HUES48 (cell line): ENCODE results near the gene PPFIBP2.

Experiments used
- H3K27ac ChIP-seq: one replicate; pipeline ENCODE4 v1.7.0; 2013; ENCODE audit warnings: low read depth, low read length, inconsistent platforms
- H3K27me3 ChIP-seq: 2 replicates; pipeline ENCODE4 v1.6.1; 2013; ENCODE audit warnings: mild to moderate bottlenecking, low read length; ENCODE audit not compliant: control insufficient read depth, insufficient read depth
- H3K36me3 ChIP-seq: 2 replicates; pipeline ENCODE4 v1.6.1; 2013; ENCODE audit warnings: low read length; ENCODE audit not compliant: control insufficient read depth, insufficient read depth
- H3K4me1 ChIP-seq: 2 replicates; pipeline ENCODE4 v1.6.1; 2013; ENCODE audit warnings: mild to moderate bottlenecking, low read length; ENCODE audit not compliant: control insufficient read depth, insufficient read depth
- H3K4me3 ChIP-seq: 2 replicates; pipeline ENCODE4 v1.5.1; 2013; ENCODE audit warnings: mild to moderate bottlenecking, low read depth, low read length
- H3K9ac ChIP-seq: 2 replicates; pipeline ENCODE4 v1.6.1; 2013; ENCODE audit warnings: mild to moderate bottlenecking, low read depth, low read length, moderate library complexity
- H3K9me3 ChIP-seq: 2 replicates; pipeline ENCODE4 v1.6.1; 2013; ENCODE audit warnings: low read length; ENCODE audit not compliant: control insufficient read depth, insufficient read depth

Gene PPFIBP2

DNA sequence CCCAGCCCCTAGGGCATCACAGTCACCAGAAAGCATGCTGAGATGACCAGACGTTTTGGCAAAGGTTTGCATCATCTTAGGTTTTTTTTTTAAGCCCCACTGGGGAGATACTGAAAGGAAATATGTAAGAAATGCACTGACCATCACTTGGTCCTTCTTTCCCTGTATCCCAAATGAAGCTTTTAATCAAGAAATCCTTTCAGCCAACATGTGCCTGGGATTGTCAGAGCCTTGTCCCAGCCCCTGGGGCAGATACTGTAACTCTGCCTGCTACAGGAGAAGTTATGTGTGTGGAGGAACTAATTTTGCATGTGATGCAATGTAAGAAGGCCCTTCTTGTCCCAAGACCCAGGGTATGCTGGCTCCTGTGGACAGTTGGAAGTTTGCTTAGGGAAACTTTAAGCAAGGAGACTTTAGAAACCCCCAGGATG lies 65.6 kb downstream of the PPFIBP2 start:
- no peak overlapping the region for H3K9ac ChIP-seq
- no peak overlapping the region for H3K4me3 ChIP-seq
- H3K27me3 ChIP-seq = no peaks in the 10 kb centered on the region
- peaks cover 38% of the 10 kb centered on the region for H3K4me1 ChIP-seq
- no peaks in the 10 kb centered on the region for H3K9me3 ChIP-seq
- no peak overlapping the region for H3K27ac ChIP-seq
- H3K36me3 ChIP-seq = no peaks in the 10 kb centered on the region

DNA sequence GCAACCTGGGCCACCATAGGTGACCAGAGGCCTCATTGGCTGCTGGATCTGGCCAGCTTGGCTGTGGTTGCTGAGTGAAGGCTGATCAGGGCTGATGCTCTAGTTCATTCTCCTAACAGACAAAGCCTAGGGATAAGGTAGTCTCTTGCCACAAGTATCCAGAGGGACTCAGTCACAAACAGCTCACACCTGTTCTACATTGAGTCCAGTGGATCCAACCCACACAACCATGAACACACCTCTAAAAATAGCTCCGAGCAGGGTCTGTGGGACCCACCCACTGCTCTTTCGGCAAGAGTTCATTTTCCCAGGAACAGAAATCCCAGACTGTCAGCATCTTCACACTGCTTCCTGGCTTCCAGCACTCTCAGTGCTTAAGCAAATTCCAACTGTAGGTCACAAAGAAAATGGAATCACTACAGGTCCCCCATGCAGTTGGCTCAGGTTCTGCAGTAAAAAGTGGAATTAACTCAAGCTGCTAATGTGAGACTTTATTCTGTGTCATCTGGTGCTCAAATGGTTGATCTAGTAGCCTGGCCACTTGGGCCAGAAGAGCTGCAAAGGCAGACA lies 67.3 kb downstream of the PPFIBP2 start:
- Histone ChIP-seq H3K9ac (no peak overlapping the region), H3K4me3 (no peak overlapping the region), H3K36me3 (no peaks in the 10 kb centered on the region), H3K27me3 (no peaks in the 10 kb centered on the region), H3K4me1 (peaks cover 23% of the 10 kb centered on the region), H3K27ac (no peak overlapping the region), H3K9me3 (no peaks in the 10 kb centered on the region)

DNA sequence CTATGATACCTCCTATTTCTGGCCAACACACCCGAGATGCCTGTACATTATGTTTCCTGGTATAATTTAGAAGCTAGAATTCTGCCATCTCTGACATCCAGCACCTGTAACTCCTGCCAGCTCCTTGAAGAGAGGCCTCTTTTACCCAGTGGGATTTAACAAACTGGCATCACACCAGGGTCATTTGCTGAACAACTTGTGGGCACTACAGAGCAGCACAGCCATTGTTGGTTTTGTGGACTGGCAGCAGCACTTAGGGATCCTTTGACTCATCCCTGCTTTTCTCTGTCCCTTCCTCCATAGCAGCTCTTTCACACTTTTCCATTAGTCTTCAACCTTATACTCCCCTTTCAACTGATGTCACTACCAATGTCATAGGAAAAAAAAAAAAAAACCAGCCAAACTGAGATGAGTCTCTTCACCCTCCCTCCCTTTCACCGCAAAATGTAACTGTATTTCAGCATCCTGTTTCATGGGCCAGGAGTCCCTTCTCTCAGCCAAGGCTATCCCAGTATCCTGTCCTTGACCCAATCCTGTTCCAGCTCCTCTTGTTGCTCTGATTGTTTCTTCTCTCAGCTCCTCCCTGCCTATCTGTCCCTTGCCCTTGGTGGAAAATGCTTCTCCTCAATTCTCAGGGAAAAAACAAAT lies 68.7 kb downstream of the PPFIBP2 start:
- Histone ChIP-seq H3K9me3 (no peaks in the 10 kb centered on the region), H3K27ac (no peak overlapping the region), H3K4me1 (peaks cover 13% of the 10 kb centered on the region), H3K36me3 (no peaks in the 10 kb centered on the region), H3K4me3 (no peak overlapping the region), H3K27me3 (no peaks in the 10 kb centered on the region), H3K9ac (no peak overlapping the region)

DNA sequence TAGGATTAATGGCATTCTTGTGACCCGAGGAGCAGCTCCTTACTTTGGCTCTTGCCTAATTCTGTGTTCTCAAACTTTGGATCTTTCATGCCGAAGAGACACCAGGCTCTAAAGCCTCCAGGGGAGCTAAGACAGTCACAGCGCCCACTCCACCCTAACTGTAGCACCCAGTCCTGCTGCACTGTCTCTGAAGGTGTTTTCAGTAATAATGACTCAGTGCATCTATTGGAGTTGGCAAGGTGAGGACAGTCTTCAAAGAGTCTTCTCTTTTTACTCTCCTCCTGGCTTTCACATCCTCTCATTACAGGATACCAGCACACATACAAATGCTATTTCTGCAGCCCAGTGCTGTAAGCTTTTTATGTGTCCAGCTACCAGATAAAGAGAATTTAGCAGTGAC lies 69.4 kb downstream of the PPFIBP2 start:
- no peak overlapping the region for H3K4me3 ChIP-seq
- no peaks in the 10 kb centered on the region for H3K36me3 ChIP-seq
- peaks cover 5% of the 10 kb centered on the region for H3K4me1 ChIP-seq
- no peak overlapping the region for H3K9ac ChIP-seq
- no peak overlapping the region for H3K27ac ChIP-seq
- H3K27me3 ChIP-seq = no peaks in the 10 kb centered on the region
- H3K9me3 ChIP-seq = no peaks in the 10 kb centered on the region

DNA sequence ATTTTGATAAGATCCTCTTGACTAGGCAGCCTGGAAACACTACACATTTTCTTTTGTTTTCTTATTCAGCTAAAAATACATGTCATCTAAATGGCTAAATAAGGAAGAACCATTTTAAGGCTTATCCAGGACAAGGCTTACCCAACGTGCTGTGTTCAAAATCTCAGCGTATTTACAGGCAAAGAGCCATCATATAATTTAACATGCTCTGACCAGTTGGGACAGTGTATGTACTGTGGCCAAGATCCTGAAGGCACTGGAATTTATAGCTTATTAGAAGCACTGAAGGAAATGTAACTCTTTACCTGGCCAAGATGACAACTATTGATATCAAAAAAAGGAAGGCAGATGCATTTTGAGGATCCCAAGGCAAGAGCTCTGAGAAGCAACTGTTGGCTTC lies 71.1 kb downstream of the PPFIBP2 start:
- H3K9ac ChIP-seq = no peak overlapping the region
- no peaks in the 10 kb centered on the region for H3K27me3 ChIP-seq

DNA sequence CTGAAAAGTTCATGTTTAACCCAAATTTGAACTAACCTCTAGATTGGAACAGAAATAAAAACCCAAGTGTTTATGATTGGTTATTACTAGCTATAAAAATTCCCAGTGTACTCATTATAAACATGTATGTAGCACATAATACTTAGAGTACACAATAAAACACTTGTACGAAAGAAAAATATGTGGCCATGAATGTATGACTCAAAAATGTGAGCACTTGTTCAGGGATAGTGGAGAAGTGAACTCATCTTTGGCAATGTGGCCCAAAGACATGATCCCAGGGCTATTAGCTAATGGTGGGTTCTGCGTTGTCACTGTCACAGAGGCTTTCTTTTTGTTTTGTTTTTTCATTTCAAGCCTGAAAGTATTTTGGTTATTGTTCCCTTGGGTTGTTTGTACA lies 72.0 kb downstream of the PPFIBP2 start:
- H3K27ac ChIP-seq = no peak overlapping the region
- H3K9ac ChIP-seq = no peak overlapping the region
- no peaks in the 10 kb centered on the region for H3K4me1 ChIP-seq
- no peaks in the 10 kb centered on the region for H3K27me3 ChIP-seq
- no peak overlapping the region for H3K4me3 ChIP-seq
- H3K9me3 ChIP-seq = no peaks in the 10 kb centered on the region
- H3K36me3 ChIP-seq = no peaks in the 10 kb centered on the region

More for the DNA sequence above, 71.1 kb downstream of the PPFIBP2 start:
- Histone ChIP-seq H3K9me3 (no peaks in the 10 kb centered on the region), H3K27ac (no peak overlapping the region), H3K36me3 (no peaks in the 10 kb centered on the region), H3K4me1 (no peaks in the 10 kb centered on the region), H3K4me3 (no peak overlapping the region)

DNA sequence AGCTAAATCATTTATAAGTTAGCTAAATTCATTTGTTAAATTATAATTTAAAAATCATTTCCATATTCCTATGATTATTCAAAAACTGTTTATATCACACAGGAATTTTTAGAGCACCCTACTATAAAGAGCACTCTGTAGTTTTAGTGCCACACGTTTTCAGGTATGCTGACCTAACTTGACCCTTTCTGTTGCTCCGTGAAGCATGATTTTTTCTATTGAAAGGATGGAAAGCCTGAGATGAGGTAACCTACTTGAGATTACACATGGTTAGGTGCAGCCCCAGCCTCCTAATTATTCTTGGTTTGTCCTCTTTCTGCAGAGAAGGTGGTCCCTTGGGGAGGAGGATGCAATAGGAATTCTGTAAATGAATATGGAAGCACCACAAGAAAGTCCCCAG lies 72.6 kb downstream of the PPFIBP2 start:
- H3K4me1 ChIP-seq = no peaks in the 10 kb centered on the region
- no peak overlapping the region for H3K9ac ChIP-seq
- no peaks in the 10 kb centered on the region for H3K27me3 ChIP-seq
- H3K4me3 ChIP-seq = no peak overlapping the region
- H3K36me3 ChIP-seq = no peaks in the 10 kb centered on the region
- no peak overlapping the region for H3K27ac ChIP-seq
- H3K9me3 ChIP-seq = no peaks in the 10 kb centered on the region

DNA sequence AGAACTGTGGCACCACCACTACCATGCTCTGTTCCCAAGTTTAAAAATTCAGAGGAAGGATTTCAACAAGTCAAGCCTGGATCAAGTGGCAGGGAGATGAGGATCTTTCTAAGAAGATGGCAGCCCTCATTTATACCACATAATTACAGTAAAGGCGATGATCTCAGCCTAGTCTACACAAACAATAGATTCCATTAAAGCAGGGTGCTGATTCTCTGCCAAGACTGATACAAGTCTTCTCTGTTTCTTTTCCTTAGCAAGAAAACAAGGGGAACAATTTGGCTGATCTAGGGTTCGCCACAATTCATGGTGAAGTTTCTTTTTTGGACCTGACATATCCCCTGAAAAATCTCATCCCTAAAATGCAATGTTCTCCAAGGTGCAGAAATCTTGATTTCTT lies 73.9 kb downstream of the PPFIBP2 start:
- Histone ChIP-seq H3K36me3 (no peaks in the 10 kb centered on the region), H3K4me3 (no peak overlapping the region), H3K4me1 (no peaks in the 10 kb centered on the region), H3K9me3 (no peaks in the 10 kb centered on the region), H3K27ac (no peak overlapping the region), H3K9ac (no peak overlapping the region), H3K27me3 (no peaks in the 10 kb centered on the region)

DNA sequence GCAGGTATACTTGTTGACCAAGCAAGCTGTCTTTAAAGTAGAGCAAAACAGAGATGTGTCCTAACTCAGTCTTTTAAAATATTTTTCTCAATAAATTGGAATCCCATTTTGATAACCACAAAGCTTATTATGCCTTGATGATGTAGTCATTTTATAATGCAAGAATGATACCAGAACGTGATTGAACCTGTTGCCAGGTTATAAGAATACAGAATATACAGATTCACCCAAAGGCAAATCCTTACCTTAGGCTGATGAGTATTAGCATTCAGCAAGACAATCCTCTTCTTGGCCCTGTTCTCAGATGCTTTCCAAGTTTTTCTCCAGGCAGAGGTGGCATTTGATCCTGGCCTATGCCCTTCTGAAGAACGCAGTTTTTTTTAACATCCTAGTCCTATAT lies 76.1 kb downstream of the PPFIBP2 start:
- Histone ChIP-seq H3K9ac (no peak overlapping the region), H3K27ac (no peak overlapping the region), H3K4me3 (no peak overlapping the region), H3K36me3 (no peaks in the 10 kb centered on the region), H3K27me3 (no peaks in the 10 kb centered on the region), H3K9me3 (no peaks in the 10 kb centered on the region), H3K4me1 (peaks cover 7% of the 10 kb centered on the region; the same call in 1 of the 2 replicates)

DNA sequence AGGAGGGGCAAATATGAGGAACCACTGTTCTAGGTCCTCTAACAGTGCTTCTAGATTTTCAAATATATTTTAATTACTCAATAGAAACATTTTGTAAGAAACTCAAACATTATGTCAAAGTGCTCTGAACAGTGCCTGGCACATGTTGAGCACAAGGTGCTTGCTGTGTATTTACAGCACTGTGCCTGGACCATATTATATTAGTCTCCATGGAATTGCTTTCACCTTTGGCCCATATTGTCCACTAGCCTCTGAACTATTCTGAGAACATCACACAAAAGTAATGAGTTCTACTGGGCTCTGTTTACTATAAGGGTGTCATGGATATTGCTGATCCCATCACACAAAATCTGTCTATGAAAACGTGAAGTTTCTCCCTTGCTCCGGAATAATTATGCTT lies 76.7 kb downstream of the PPFIBP2 start:
- H3K4me1 ChIP-seq = peaks cover 14% of the 10 kb centered on the region
- no peak overlapping the region for H3K27ac ChIP-seq
- H3K9me3 ChIP-seq = no peaks in the 10 kb centered on the region
- no peaks in the 10 kb centered on the region for H3K36me3 ChIP-seq
- no peaks in the 10 kb centered on the region for H3K27me3 ChIP-seq
- H3K9ac ChIP-seq = no peak overlapping the region
- H3K4me3 ChIP-seq = no peak overlapping the region

DNA sequence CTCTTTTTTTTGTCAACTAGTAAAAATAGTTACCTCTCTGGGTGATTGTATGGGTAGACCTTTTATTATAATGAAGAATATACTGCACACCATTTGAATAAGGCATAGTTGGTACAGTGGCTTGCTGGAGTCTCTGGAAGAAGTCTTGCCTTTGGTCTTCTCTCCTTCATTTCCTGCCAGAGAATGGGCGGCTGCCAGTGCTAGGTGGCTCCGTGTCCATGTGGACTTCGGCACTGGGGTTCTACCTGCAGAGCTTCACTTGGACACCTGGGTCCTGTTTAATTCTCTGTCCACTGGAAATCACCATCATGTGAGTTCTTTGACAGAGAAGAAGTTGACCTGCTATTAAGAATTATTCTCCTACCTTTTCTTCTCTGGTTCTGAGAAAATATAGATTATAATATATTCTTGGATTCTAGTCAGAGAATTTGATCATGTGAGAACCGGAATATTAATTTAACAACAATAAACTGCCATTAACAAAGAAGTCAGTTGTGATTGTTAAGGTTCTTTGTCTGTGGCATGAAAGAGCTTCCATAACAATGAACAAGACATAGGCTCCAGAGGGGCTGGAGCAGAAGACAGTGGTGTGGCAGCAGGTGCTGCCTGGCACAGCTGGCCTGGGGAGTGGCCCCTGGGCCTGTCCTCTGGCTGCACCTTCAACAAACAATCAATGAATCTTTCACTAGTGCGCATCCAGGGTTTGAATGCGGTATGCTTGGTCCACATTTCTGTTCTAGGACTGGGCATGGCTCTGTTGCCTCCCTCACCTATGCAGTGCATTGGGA lies 77.5 kb downstream of the PPFIBP2 start:
- H3K27me3 ChIP-seq = no peaks in the 10 kb centered on the region
- peaks cover 22% of the 10 kb centered on the region for H3K4me1 ChIP-seq
- H3K9me3 ChIP-seq = no peaks in the 10 kb centered on the region
- H3K36me3 ChIP-seq = no peaks in the 10 kb centered on the region
- no peak overlapping the region for H3K9ac ChIP-seq
- H3K27ac ChIP-seq = no peak overlapping the region
- no peak overlapping the region for H3K4me3 ChIP-seq
